CD4-positive, CD25-positive, alpha-beta regulatory T cell (primary cell): ENCODE data around the gene HMCN1. TPM values are rescaled to one million over a fixed set of nuclear protein-coding genes. Genes with fewer than 3 reads are reported as not detected.

Experiments
- ATAC-seq, 2 donors: fragments of 150-1000 bp; cut with Tn5 transposase; one replicate each; pipeline ENCODE4 v1.10.0; 2021; ENCODE audit warnings: low read depth in 2 of 2, moderate number of reproducible peaks in 2 of 2, moderate library complexity in 1 of 2
- DNase-seq, 3 donors: peaks; one replicate each; pipeline versions ENCODE4 v3.0.0 to v3.0.0-alpha.2; 2012 to 2022; ENCODE audit warnings: mixed read lengths in 1 of 3
- H3K27ac ChIP-seq: one replicate; pipeline ENCODE4 v1.7.0; 2013; ENCODE audit warnings: mild to moderate bottlenecking, low read length; ENCODE audit not compliant: insufficient read depth, poor library complexity, severe bottlenecking
- H3K27me3 ChIP-seq: one replicate; pipeline ENCODE4 v1.7.0; 2013; ENCODE audit warnings: low read length; ENCODE audit not compliant: control insufficient read depth, insufficient read depth
- H3K36me3 ChIP-seq: one replicate; pipeline ENCODE4 v1.7.0; 2013; ENCODE audit warnings: mild to moderate bottlenecking, low read length, moderate library complexity; ENCODE audit not compliant: control insufficient read depth, insufficient read depth
- H3K4me1 ChIP-seq: 2 replicates; pipeline ENCODE4 v1.7.0; 2013; ENCODE audit warnings: mild to moderate bottlenecking, low read length; ENCODE audit not compliant: insufficient read depth, control insufficient read depth, poor library complexity, severe bottlenecking
- H3K4me3 ChIP-seq: one replicate; pipeline ENCODE4 v1.7.0; 2013; ENCODE audit warnings: low read depth, mild to moderate bottlenecking, low read length, moderate library complexity
- H3K9me3 ChIP-seq, 2 experiments: 1 replicate in 1 of 2; 2 replicates in 1 of 2; pipeline ENCODE4 v1.7.0; 2013; ENCODE audit warnings: low read length in 2 of 2, mild to moderate bottlenecking in 1 of 2, moderate library complexity in 1 of 2; ENCODE audit not compliant: control insufficient read depth in 2 of 2
- H3K27ac Mint-ChIP-seq, 3 donors: one replicate each; pipeline ENCODE4 v1.8.0; 2020 to 2022; ENCODE audit warnings: mild to moderate bottlenecking in 3 of 3, mixed read lengths in 3 of 3, moderate library complexity in 2 of 3
- H3K27me3 Mint-ChIP-seq: one replicate; pipeline ENCODE4 v1.8.0; 2022; ENCODE audit warnings: mild to moderate bottlenecking, mixed read lengths
- H3K36me3 Mint-ChIP-seq: one replicate; pipeline ENCODE4 v1.8.0; 2020; ENCODE audit warnings: mixed read lengths
- H3K4me1 Mint-ChIP-seq, 4 donors: one replicate each; pipeline ENCODE4 v1.8.0; 2020 to 2022; ENCODE audit warnings: mixed read lengths in 4 of 4, mild to moderate bottlenecking in 1 of 4
- H3K4me3 Mint-ChIP-seq, 4 donors: one replicate each; pipeline ENCODE4 v1.8.0; 2020 to 2022; ENCODE audit warnings: mild to moderate bottlenecking in 4 of 4, mixed read lengths in 4 of 4, moderate library complexity in 3 of 4
- H3K9me3 Mint-ChIP-seq, 7 donors: one replicate each; pipeline ENCODE4 v1.8.0; 2020 to 2022; ENCODE audit warnings: mixed read lengths in 7 of 7, mild to moderate bottlenecking in 3 of 7, moderate library complexity in 2 of 7
- polyA plus RNA-seq, 4 donors: library from polyadenylated mRNA; unstranded; fragments of 300-500 nt; fragmentation: Illumina TruSeq; gene quantifications; one replicate each; pipeline ENCODE4 v1.2.3, GENCODE V29; 2021
- total RNA-seq: library from RNA; stranded (reverse); gene quantifications from one replicate; pipeline ENCODE4 v1.2.3, GENCODE V29; 2022

The HMCN1 gene
- total and polyA plus RNA-seq, 5 donors from 2014 or later: 0.07 to 0.81 (median 0.58) TPM; not detected in 1

DNA sequence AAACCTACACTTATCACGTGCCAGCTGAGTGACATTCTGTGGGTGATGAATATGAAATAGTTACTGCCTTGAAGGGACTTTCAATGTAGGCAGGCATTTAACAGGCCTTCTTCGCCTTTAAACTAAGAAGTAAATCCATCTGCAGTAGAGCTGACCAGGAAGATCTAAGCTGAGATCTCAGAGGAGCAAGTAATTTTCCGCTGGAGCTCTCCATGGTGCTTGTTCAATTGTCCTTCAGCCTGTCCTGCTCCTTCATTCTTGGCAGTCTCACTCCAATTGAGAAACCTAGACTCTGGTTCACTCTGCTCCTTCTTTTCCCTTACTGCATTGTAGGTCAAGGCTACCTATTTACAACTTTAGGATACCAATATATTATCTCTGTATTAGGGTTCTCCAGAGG is 183.5 kb downstream of the HMCN1 start:
- no peak for ATAC-seq
- H3K27ac ChIP-seq: no peak overlapping the region

GRCh38 chr1:185920602-185921001 is 186.4 kb downstream of the HMCN1 start:
- Mint-ChIP-seq H3K36me3 (no peaks in the 10 kb centered on the region), H3K27me3 (no peaks in the 10 kb centered on the region), H3K9me3 (peaks cover 0 to 1% (median 0%) of the 10 kb centered on the region in 7 donors), H3K4me1 (no peaks in the 10 kb centered on the region), H3K4me3 (no peak overlapping the region), H3K27ac (no peak overlapping the region)
- Histone ChIP-seq H3K27me3 (no peaks in the 10 kb centered on the region), H3K4me3 (no peak overlapping the region), H3K36me3 (no peaks in the 10 kb centered on the region), H3K9me3 (no peaks in the 10 kb centered on the region), H3K4me1 (no peaks in the 10 kb centered on the region), H3K27ac (no peak overlapping the region)
- DNase-seq (no peak), ATAC-seq (no peak)

More for the DNA sequence above, 183.5 kb downstream of the HMCN1 start:
- H3K27ac Mint-ChIP-seq: no peak overlapping the region
- H3K27me3 Mint-ChIP-seq: no peaks in the 10 kb centered on the region
- H3K4me1 ChIP-seq: no peaks in the 10 kb centered on the region
- H3K4me3 Mint-ChIP-seq: no peak overlapping the region
- no peaks in the 10 kb centered on the region for H3K9me3 Mint-ChIP-seq
- no peaks in the 10 kb centered on the region for H3K36me3 Mint-ChIP-seq
- H3K27me3 ChIP-seq: no peaks in the 10 kb centered on the region
- H3K9me3 ChIP-seq: no peaks in the 10 kb centered on the region
- no peaks in the 10 kb centered on the region for H3K36me3 ChIP-seq
- DNase-seq: no peak
- H3K4me3 ChIP-seq: no peak overlapping the region
- no peaks in the 10 kb centered on the region for H3K4me1 Mint-ChIP-seq

DNA sequence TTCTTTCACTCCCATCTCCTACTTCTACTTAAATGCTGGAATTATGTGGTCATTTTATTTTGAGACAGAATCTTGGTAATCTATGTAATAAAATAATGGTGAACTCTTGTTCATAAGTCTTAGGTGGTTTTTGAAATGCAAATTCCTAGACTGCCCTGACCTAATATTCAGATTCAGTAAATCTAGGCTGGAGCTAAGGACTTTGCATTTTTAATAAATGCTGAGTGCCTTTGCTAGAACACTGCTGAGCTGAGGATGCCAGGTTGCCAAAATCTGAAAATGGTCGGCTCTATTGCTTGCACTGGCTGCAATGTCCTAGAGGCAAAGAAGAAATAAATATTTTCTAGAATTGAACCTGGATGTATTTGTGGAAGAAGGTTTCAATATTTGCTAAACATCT is 187.4 kb downstream of the HMCN1 start:
- H3K4me3 Mint-ChIP-seq: no peak overlapping the region
- Histone ChIP-seq H3K4me1 (no peaks in the 10 kb centered on the region), H3K4me3 (no peak overlapping the region), H3K27ac (no peak overlapping the region), H3K36me3 (no peaks in the 10 kb centered on the region), H3K9me3 (no peaks in the 10 kb centered on the region), H3K27me3 (no peaks in the 10 kb centered on the region)
- H3K9me3 Mint-ChIP-seq: peaks cover 0 to 1% (median 0%) of the 10 kb centered on the region in 7 donors
- no peaks in the 10 kb centered on the region for H3K4me1 Mint-ChIP-seq
- DNase-seq (no peak), ATAC-seq (no peak)
- no peaks in the 10 kb centered on the region for H3K27me3 Mint-ChIP-seq
- no peak overlapping the region for H3K27ac Mint-ChIP-seq
- H3K36me3 Mint-ChIP-seq: no peaks in the 10 kb centered on the region

GRCh38 chr1:185926588-185926987 is 192.4 kb downstream of the HMCN1 start:
- Mint-ChIP-seq H3K27me3 (no peaks in the 10 kb centered on the region), H3K4me3 (no peak overlapping the region), H3K9me3 (peaks cover 0 to 1% (median 0%) of the 10 kb centered on the region in 7 donors), H3K27ac (no peak overlapping the region), H3K36me3 (no peaks in the 10 kb centered on the region), H3K4me1 (no peaks in the 10 kb centered on the region)
- H3K4me1 ChIP-seq: no peaks in the 10 kb centered on the region
- H3K36me3 ChIP-seq: no peaks in the 10 kb centered on the region
- no peaks in the 10 kb centered on the region for H3K9me3 ChIP-seq
- H3K4me3 ChIP-seq: no peak overlapping the region
- ATAC-seq (no peak), DNase-seq (no peak)
- no peaks in the 10 kb centered on the region for H3K27me3 ChIP-seq
- no peak overlapping the region for H3K27ac ChIP-seq

DNA sequence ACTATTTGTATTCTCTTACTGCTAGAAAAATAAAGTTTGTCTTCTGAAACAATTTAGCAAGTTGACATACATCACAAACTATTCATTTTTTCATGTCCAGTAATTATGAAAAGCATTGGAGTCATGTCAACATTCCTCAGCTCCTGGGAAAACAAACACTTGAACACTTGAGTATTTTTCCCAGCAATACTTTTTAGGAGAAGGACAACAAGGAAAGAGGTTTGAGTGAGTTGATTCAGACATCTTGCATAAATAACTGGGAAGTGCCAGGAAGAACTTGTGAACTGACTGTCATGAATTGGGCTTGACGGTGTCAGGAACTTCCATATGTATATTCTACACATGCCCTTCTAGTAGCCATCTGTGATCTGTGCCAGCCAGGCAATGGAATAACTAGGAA is 195.6 kb downstream of the HMCN1 start:
- Mint-ChIP-seq H3K9me3 (no peaks in the 10 kb centered on the region), H3K4me3 (no peak overlapping the region), H3K4me1 (no peaks in the 10 kb centered on the region), H3K27ac (no peak overlapping the region), H3K27me3 (no peaks in the 10 kb centered on the region), H3K36me3 (no peaks in the 10 kb centered on the region)
- no peaks in the 10 kb centered on the region for H3K9me3 ChIP-seq
- no peak overlapping the region for H3K4me3 ChIP-seq
- no peaks in the 10 kb centered on the region for H3K4me1 ChIP-seq
- no peaks in the 10 kb centered on the region for H3K36me3 ChIP-seq
- ATAC-seq (no peak), DNase-seq (no peak)
- H3K27me3 ChIP-seq: no peaks in the 10 kb centered on the region
- H3K27ac ChIP-seq: no peak overlapping the region

DNA sequence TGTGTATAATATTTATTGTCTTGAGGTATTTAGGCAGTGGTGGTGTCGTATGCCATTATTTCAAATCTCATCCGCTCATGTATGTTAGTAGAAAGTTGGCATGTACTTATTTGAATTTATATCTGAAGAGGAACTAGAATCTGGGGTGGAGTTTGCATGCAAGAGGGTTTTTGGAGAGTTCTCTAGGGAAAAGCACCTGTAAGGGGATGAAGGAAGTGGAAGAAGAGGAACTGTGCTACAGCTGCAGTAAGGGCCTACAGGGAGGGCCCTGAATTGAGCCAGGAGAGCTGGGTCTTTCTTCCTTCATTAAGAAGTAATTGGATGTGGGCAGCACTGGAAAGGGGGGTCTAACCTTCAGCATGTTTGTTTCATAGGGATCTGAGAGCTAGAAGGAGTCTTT is 197.2 kb downstream of the HMCN1 start:
- Histone ChIP-seq H3K27me3 (no peaks in the 10 kb centered on the region), H3K4me3 (no peak overlapping the region), H3K36me3 (no peaks in the 10 kb centered on the region), H3K4me1 (no peaks in the 10 kb centered on the region), H3K27ac (no peak overlapping the region), H3K9me3 (no peaks in the 10 kb centered on the region)
- no peak overlapping the region for H3K27ac Mint-ChIP-seq
- no peaks in the 10 kb centered on the region for H3K36me3 Mint-ChIP-seq
- no peak for ATAC-seq
- no peaks in the 10 kb centered on the region for H3K9me3 Mint-ChIP-seq
- DNase-seq: no peak
- no peak overlapping the region for H3K4me3 Mint-ChIP-seq
- no peaks in the 10 kb centered on the region for H3K4me1 Mint-ChIP-seq
- H3K27me3 Mint-ChIP-seq: no peaks in the 10 kb centered on the region

DNA sequence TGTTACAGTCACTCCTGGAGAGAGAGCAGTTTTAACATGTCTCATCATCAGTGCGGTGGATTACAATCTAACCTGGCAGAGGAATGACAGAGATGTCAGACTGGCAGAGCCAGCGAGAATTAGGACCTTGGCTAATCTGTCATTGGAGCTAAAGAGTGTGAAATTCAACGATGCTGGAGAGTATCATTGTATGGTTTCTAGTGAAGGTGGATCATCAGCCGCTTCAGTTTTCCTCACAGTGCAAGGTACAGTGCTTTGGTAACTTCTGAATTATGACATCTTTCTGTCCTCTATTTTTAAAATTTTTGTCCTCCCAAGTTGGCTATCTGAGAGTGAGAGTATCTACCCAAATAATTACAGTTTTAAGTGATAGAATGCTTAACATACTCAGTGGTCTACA is 199.4 kb downstream of the HMCN1 start:
- Mint-ChIP-seq H3K27me3 (no peaks in the 10 kb centered on the region), H3K27ac (no peak overlapping the region), H3K4me3 (no peak overlapping the region), H3K4me1 (no peaks in the 10 kb centered on the region), H3K36me3 (no peaks in the 10 kb centered on the region), H3K9me3 (peaks cover 0 to 5% (median 0%) of the 10 kb centered on the region in 7 donors)
- H3K4me1 ChIP-seq: no peaks in the 10 kb centered on the region
- H3K27ac ChIP-seq: no peak overlapping the region
- no peaks in the 10 kb centered on the region for H3K27me3 ChIP-seq
- ATAC-seq (no peak), DNase-seq (no peak)
- H3K4me3 ChIP-seq: no peak overlapping the region
- H3K9me3 ChIP-seq: no peaks in the 10 kb centered on the region
- no peaks in the 10 kb centered on the region for H3K36me3 ChIP-seq

- H3K4me1 Mint-ChIP-seq: no peaks in the 10 kb centered on the region
- no peaks in the 10 kb centered on the region for H3K36me3 ChIP-seq
- H3K27me3 ChIP-seq: no peaks in the 10 kb centered on the region
- no peak for ATAC-seq
- no peak overlapping the region for H3K27ac Mint-ChIP-seq
- no peaks in the 10 kb centered on the region for H3K27me3 Mint-ChIP-seq
- DNase-seq: no peak
- no peak overlapping the region for H3K4me3 Mint-ChIP-seq
- H3K27ac ChIP-seq: no peak overlapping the region
- H3K36me3 Mint-ChIP-seq: no peaks in the 10 kb centered on the region
- H3K9me3 ChIP-seq: no peaks in the 10 kb centered on the region
- peaks cover 0 to 5% (median 0%) of the 10 kb centered on the region in 7 donors for H3K9me3 Mint-ChIP-seq
- no peaks in the 10 kb centered on the region for H3K4me1 ChIP-seq
- no peak overlapping the region for H3K4me3 ChIP-seq
Observed at GRCh38 chr1:185934476-185935189, 200.4 kb downstream of the HMCN1 start.
